Fibroblast of lung (primary cell): ENCODE data around the gene TET1. TPM values are rescaled to one million over a fixed set of nuclear protein-coding genes. Genes with fewer than 3 reads are reported as not detected.

Source experiments
- DNase-seq, 2 donors: peaks; one replicate each; pipeline versions ENCODE4 v3.0.0 to v3.0.0-alpha.2; 2010; ENCODE audit warnings: low read depth in 2 of 2
- H2AFZ ChIP-seq: 2 replicates; pipeline ENCODE4 v1.5.1; 2012; ENCODE audit warnings: low read length, control low read depth, inconsistent platforms
- H3K27ac ChIP-seq: 2 replicates; pipeline ENCODE4 v1.5.1; 2011; ENCODE audit warnings: low read length, control low read depth; ENCODE audit not compliant: insufficient read depth
- H3K27me3 ChIP-seq: 2 replicates; pipeline ENCODE4 v1.5.1; 2011; ENCODE audit warnings: mild to moderate bottlenecking, low read length; ENCODE audit not compliant: control insufficient read depth, insufficient read depth
- H3K36me3 ChIP-seq: 2 replicates; pipeline ENCODE4 v1.5.1; 2011; ENCODE audit warnings: low read length; ENCODE audit not compliant: control insufficient read depth, insufficient read depth
- H3K4me1 ChIP-seq: 2 replicates; pipeline ENCODE4 v1.5.1; 2011; ENCODE audit warnings: low read length; ENCODE audit not compliant: control insufficient read depth, insufficient read depth; ENCODE audit errors: extremely low read depth
- H3K4me2 ChIP-seq: 2 replicates; pipeline ENCODE4 v1.5.1; 2011; ENCODE audit warnings: low read length, control low read depth; ENCODE audit not compliant: insufficient read depth; ENCODE audit errors: extremely low read depth
- H3K4me3 ChIP-seq, 4 experiments: fragments of 200-600 bp in 1 of 4; sonication (generic) in 1 of 4; replicated peaks in 1 of 4; 2 replicates each; pipeline ENCODE4 v1.5.1; 2011 to 2016; ENCODE audit warnings: low read length in 4 of 4, low read depth in 3 of 4, mild to moderate bottlenecking in 3 of 4, control low read depth in 2 of 4, inconsistent platforms in 1 of 4, mixed read lengths in 1 of 4; ENCODE audit not compliant: insufficient read depth in 1 of 4; ENCODE audit errors: control extremely low read depth in 1 of 4
- H3K79me2 ChIP-seq: 2 replicates; pipeline ENCODE4 v1.5.1; 2012; ENCODE audit warnings: mild to moderate bottlenecking, low read length, inconsistent platforms; ENCODE audit not compliant: control insufficient read depth, insufficient read depth
- H3K9ac ChIP-seq: 2 replicates; pipeline ENCODE4 v1.5.1; 2011; ENCODE audit warnings: mild to moderate bottlenecking, low read length, control low read depth; ENCODE audit not compliant: insufficient read depth
- H3K9me3 ChIP-seq: 2 replicates; pipeline ENCODE4 v1.5.1; 2012; ENCODE audit warnings: low read depth, low read length; ENCODE audit not compliant: control insufficient read depth, insufficient read depth
- H4K20me1 ChIP-seq: 2 replicates; pipeline ENCODE4 v1.5.1; 2011; ENCODE audit warnings: low read length; ENCODE audit not compliant: control insufficient read depth, insufficient read depth; ENCODE audit errors: extremely low read depth
- CTCF ChIP-seq, 2 donors: IDR thresholded peaks in 1 of 2; conservative IDR thresholded peaks in 1 of 2; 1 replicate in 1 of 2; 2 replicates in 1 of 2; pipeline ENCODE4 v1.5.1; 2011 to 2012; ENCODE audit warnings: low read length in 2 of 2, control low read depth in 1 of 2, inconsistent platforms in 1 of 2, low read depth in 1 of 2, mild to moderate bottlenecking in 1 of 2
- EZH2 ChIP-seq: IDR thresholded peaks from 2 replicates; pipeline ENCODE4 v1.5.1; 2012; ENCODE audit warnings: low read length, control low read depth, mild to moderate bottlenecking; ENCODE audit errors: missing control alignments
- polyA plus RNA-seq, 2 donors: library from polyadenylated mRNA; depleted of rRNA in 1 of 2; stranded (reverse) in 1 of 2; unstranded in 1 of 2; fragments of >200 nt; gene quantifications; 2 replicates each; pipeline ENCODE4 v1.2.1, GENCODE V29; 2011 to 2012; ENCODE audit warnings: missing spikeins in 1 of 2
- total RNA-seq: library from RNA; depleted of rRNA; stranded (reverse); fragments of >200 nt; gene quantifications from 2 replicates; pipeline ENCODE4 v1.2.1, GENCODE V29; 2014

Gene TET1
- total and polyA plus RNA-seq, 2 donors (not counting 1 experiment from before 2014, with no cell fraction given): 3.3 to 4.7 TPM

GRCh38 chr10:68666280-68666760 is 106.2 kb downstream of the TET1 start:
- Histone ChIP-seq H3K27ac (peak overlapping the region; percentile 72), H3K4me1 (peaks cover 10% of the 10 kb centered on the region), H4K20me1 (no peaks in the 10 kb centered on the region), H3K4me2 (peak overlapping the region; percentile 30), H2AFZ (no peak overlapping the region), H3K9ac (no peak overlapping the region), H3K4me3 (no peak overlapping the region), H3K27me3 (no peaks in the 10 kb centered on the region), H3K79me2 (no peaks in the 10 kb centered on the region), H3K36me3 (no peaks in the 10 kb centered on the region), H3K9me3 (no peaks in the 10 kb centered on the region)
- TF ChIP-seq EZH2: no peak
- TF ChIP-seq CTCF (conservative IDR thresholded peaks at IDR 0.05 in 1 of 2, IDR thresholded peaks at IDR 0.05 in 1 of 2; ENCODE audit: low read depth in 1 of 2, low read length in 2 of 2): no peak
- peak; percentile 94 to 95 for DNase-seq

- TF ChIP-seq EZH2 (no peak), CTCF (conservative IDR thresholded peaks at IDR 0.05 in 1 of 2, IDR thresholded peaks at IDR 0.05 in 1 of 2; ENCODE audit: low read depth in 1 of 2, low read length in 2 of 2) (no peak)
- Histone ChIP-seq H3K27ac (no peak overlapping the region), H3K27me3 (no peaks in the 10 kb centered on the region), H3K36me3 (no peaks in the 10 kb centered on the region), H3K4me2 (no peak overlapping the region), H4K20me1 (no peaks in the 10 kb centered on the region), H2AFZ (no peak overlapping the region), H3K4me3 (no peak overlapping the region), H3K4me1 (peaks cover 10% of the 10 kb centered on the region), H3K9ac (no peak overlapping the region), H3K9me3 (no peaks in the 10 kb centered on the region), H3K79me2 (no peaks in the 10 kb centered on the region)
- DNase-seq: no peak
These were observed 108.1 kb downstream of the TET1 start for GRCh38 chr10:68668231-68668630.

DNA sequence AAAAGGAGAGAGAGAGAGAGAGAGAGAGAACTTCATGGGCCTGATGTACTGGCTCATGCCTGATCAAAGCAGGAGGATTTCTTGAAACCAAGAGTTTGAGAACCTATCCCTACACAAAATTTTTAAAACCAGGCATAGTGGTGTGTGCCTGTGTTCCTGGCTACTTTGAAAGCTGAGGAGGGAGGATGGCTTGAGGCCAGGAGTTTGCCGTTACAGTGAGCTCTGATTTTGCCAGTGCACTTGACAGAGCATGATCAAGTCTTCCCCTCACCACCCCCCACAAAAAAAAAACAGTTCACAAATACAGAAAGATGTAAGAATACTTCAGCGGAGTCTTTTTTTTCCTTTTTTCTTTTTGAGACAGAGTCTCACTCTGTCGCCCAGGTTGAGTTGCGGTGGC is 108.8 kb downstream of the TET1 start:
- Histone ChIP-seq H4K20me1 (no peaks in the 10 kb centered on the region), H3K4me2 (no peak overlapping the region), H3K4me3 (no peak overlapping the region), H2AFZ (no peak overlapping the region), H3K9ac (no peak overlapping the region), H3K9me3 (no peaks in the 10 kb centered on the region), H3K27me3 (no peaks in the 10 kb centered on the region), H3K4me1 (peaks cover 10% of the 10 kb centered on the region), H3K27ac (no peak overlapping the region), H3K79me2 (no peaks in the 10 kb centered on the region), H3K36me3 (no peaks in the 10 kb centered on the region)
- TF ChIP-seq EZH2 (no peak), CTCF (conservative IDR thresholded peaks at IDR 0.05 in 1 of 2, IDR thresholded peaks at IDR 0.05 in 1 of 2; ENCODE audit: low read depth in 1 of 2, low read length in 2 of 2) (no peak)
- DNase-seq: no peak
